TTC549 (cell line): ENCODE measurements around the gene ZNF670.
A peak's percentile ranks its signal among the peaks of the same experiment; 100 is the strongest.
"Not testable (repeated sequence)": the region's sequence is repeated elsewhere in the genome, so short reads cannot be mapped to it uniquely, and the experiment has no call there.

Experiments
- FAIRE-seq: peaks from 2 replicates; lab custom pipeline; 2012; peaks lifted over from hg19 to GRCh38; lab: Jason Lieb, UNC

ZNF670 gene

DNA sequence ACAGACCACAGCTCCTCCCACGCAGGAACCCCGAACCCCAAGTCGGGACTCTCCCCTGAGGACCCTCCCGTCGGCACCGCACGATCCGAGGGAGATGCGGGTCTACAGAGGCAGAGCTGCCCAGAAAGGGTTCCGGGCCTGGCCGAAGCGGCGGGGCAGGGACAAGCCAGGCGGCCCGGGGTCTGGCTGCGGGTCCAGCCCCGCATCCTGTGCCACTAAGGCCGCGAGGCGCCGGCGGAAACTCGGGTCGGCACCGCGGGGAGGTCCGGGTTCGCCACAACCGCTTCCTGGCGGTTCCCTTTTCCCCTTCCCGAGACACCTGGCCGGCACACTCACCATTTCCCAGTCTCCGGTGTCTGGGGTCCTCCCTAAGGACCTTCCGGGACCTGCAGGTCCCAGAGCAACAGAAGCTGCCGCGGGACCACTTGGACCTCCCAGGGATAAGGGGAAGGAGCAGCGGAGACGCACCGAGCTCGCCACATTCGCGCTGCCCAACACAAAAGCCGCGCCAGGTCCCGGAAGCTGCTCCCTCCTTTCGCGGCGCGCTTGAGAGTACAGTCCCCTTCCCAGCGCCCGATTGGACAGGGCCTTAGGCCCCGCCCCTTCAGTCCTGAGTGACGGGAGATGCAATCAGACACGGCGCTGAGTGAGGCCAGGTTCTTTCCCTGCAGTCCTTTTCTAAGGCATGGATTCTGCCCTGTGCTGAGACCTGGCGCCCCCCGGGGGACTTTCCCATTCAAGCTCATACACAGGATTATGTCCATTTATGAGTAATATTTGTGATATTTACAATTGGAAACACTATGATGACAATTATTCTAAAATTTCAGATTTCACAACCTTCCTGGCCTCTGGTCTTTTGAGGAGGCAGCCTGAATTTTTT lies at the start of gene ZNF670:
Gene ZNF670, minus strand, starts transcription at position 554 of the 883 bp plus-strand sequence. Its CDS starts 215 bp downstream, at position 339.
- peak; percentile 93 for FAIRE-seq

- FAIRE-seq = peak; percentile 60
These were observed 49.1 kb upstream of the ZNF670 start for GRCh38 chr1:247127519-247128282.

DNA sequence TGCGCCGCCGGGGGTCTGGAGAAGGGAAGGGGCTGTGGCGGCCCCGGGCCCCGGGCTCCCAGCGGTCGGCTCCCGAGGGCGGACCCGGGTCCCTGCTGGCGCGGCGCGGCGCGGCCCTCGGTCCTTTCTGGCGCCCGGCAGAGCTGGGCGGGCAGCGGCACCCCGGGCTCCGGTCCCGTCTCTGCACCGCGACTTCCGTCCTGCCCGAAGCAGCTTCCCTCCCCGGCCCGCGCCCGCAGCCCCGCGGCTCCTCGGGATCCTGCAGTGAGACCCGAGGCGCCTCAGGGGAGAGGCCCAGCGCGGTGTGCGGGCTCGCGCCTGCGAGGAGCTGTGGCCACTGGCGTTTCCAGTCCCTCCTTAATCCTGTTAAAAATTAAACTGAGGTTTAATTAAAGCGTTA lies 48.0 kb upstream of the ZNF670 start:
- not testable (repeated sequence) for FAIRE-seq

GRCh38 chr1:247126166-247126565 lies 47.6 kb upstream of the ZNF670 start:
- peak; percentile 99 for FAIRE-seq

DNA sequence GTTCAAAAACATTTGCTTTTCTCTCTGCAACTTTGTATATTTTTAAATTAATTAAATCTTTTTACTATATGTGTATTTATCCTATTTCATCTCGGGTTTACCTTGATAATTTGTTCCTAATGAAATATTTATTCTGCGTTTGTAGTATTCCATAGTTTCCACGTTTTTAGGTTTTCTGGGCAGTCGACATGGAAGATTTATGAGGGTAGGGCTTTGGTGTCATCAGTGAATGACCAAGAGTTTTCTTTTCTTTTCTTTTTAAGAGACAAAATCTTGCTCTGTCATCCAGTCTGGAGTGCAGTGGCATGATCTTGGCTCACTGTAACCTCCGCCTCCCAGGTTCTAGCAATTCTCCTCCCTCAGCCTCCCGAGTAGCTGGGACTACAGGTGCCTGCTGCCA lies 42.8 kb upstream of the ZNF670 start:
- no peak for FAIRE-seq

DNA sequence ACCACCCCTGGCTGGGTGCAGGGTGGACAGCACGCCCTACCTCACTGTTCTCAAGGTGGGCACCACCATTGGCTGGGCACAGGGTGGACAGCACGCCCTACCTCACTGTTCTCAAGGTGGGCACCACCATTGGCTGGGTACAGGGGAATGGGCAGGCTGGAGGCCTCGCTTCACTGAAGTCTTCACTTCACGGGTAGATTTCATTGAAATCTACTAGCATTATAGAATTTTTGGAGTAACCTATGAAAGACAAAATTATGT lies 41.7 kb upstream of the ZNF670 start:
- not testable (repeated sequence) for FAIRE-seq

DNA sequence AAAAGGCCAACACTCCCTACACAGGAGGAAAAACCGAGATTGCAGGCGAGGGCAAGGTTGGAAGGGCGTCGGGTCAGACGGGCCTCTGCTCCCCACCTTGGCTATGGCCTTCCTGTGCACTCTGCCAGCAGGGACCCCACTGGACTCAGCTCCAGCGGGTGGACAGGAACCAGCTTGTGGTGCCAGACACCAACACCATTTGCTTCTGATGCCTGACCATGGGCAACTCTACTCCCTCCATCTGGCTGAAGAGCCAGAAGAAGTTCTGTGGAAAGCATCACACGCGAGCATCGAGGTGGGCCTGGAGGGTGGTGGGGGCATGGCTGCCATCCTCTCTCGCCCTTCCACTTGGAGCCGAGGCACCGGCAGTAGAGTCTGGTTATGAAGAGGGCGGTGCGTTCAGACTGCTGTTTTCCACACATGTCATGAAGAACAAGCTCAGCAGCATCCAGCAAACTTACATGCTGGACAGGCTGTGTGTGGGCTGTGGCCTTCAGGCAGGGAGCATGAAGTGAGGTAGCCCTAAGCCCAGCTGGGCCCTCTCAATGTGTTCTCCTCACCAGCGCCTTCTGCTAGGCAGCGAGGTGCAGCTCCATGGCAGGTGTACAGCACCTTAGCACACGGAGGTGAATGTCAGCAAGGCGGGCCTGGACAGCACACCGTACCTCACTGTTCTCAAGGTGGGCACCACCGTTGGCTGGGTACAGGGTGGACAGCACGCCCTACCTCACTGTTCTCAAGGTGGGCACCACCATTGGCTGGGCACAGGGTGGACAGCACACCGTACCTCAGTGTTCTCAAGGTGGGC lies 41.2 kb upstream of the ZNF670 start:
- FAIRE-seq = no peak

- FAIRE-seq = no peak
These were observed 40.4 kb upstream of the ZNF670 start for GRCh38 chr1:247118946-247119446.

- no peak for FAIRE-seq
These were observed 36.9 kb upstream of the ZNF670 start for GRCh38 chr1:247115545-247115944.

GRCh38 chr1:247115141-247115510 lies 36.5 kb upstream of the ZNF670 start:
- FAIRE-seq = no peak

- no peak for FAIRE-seq
These were observed 35.9 kb upstream of the ZNF670 start for GRCh38 chr1:247114351-247115140.

GRCh38 chr1:247113733-247114271 lies 35.2 kb upstream of the ZNF670 start:
- FAIRE-seq = no peak

- no peak for FAIRE-seq
These were observed 34.5 kb upstream of the ZNF670 start for GRCh38 chr1:247113094-247113497.

- FAIRE-seq = no peak
These were observed 33.8 kb upstream of the ZNF670 start for GRCh38 chr1:247112479-247112781.

- FAIRE-seq = no peak
These were observed 33.3 kb upstream of the ZNF670 start for GRCh38 chr1:247111700-247112478.

- FAIRE-seq = no peak
These were observed 32.7 kb upstream of the ZNF670 start for GRCh38 chr1:247111259-247111699.

DNA sequence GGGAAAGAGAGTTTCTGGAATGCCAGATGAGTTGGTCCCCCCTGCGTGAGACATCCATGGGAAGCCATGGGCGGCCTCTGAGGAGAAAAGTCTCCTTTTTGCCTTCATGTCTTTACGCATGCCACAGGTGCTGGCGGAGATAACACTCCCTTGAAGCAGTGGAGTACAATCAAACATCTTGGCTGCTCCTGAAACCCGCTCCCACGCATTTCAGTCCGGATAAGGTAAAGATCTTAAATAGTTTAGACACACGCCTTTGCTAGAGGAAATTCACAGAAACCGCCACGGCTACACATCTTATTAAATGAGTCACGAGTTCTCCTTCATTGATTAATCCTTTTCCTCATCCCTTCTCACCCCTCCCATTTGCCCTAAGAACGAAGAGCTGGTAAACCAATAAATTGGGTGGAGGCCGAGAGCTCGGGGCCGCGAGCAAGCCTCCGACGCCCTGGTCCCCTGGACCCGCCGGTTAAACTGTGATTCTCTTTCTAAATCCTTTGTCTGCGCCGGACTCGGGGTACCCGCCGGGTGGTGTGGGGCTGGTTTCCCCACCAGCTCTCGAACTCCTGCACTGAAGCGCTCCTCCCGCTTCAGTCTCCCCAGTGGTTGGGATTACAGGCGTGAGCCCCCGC lies 32.1 kb upstream of the ZNF670 start:
- FAIRE-seq = no peak

DNA sequence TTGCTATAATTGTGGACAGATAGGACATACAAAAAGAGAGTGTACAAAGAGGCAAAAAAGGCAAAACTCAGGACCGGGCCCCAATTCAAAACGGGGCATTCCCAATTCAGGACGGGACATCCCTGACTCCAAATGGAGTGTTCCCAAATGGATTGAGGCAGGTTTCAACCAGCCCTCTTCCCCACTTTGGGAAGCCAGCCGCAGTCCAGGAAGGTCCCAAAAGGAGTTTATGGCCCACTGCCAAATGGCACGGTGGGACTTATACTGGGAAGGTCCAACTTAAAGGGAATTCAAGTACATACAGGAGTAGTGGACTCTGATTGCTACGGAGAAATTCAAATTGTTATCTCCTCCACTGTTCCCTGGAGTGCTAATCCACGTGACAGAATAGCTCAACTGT lies 29.1 kb upstream of the ZNF670 start:
- no peak for FAIRE-seq

GRCh38 chr1:247105966-247106365 lies 27.4 kb upstream of the ZNF670 start:
- no peak for FAIRE-seq

GRCh38 chr1:247104965-247105364 lies 26.4 kb upstream of the ZNF670 start:
- no peak for FAIRE-seq
